Vagina (tissue), 2 donors: ENCODE data around the gene RXFP1.

Source experiments
- CTCF ChIP-seq, 3 experiments: fragments of 450-650 bp in 2 of 3; fragments of 200-600 bp in 1 of 3; sonication (generic) in 1 of 3; IDR thresholded peaks; one replicate each; pipeline ENCODE4 v1.5.1; 2017 to 2019; ENCODE audit warnings: antibody characterized with exemption in 3 of 3, mild to moderate bottlenecking in 2 of 3, moderate library complexity in 2 of 3
- POLR2A ChIP-seq, 2 donors: fragments of 450-650 bp; IDR thresholded peaks; one replicate each; pipeline ENCODE4 v1.6.1; 2017; ENCODE audit warnings: antibody characterized with exemption in 2 of 2, mild to moderate bottlenecking in 2 of 2, moderate library complexity in 2 of 2
- POLR2AphosphoS5 ChIP-seq, 2 donors: sonication (generic); formaldehyde crosslinking; IDR thresholded peaks; one replicate each; pipeline ENCODE4 v1.9.0; 2017; ENCODE audit warnings: antibody characterized with exemption in 2 of 2, mild to moderate bottlenecking in 2 of 2, low read depth in 1 of 2; ENCODE audit not compliant: insufficient read depth in 1 of 2

GRCh38 chr4:158605393-158605792, 83.7 kb downstream of the RXFP1 start:
- TF ChIP-seq POLR2A (IDR thresholded peaks at IDR 0.05) (no peak), CTCF (IDR thresholded peaks at IDR 0.05) (no peak), POLR2AphosphoS5 (IDR thresholded peaks at IDR 0.05; ENCODE audit: insufficient read depth in 1 of 2, low read depth in 1 of 2) (no peak)
